ENCODE results near the gene CGN. TPM values are rescaled to one million over a fixed set of nuclear protein-coding genes. Genes with fewer than 3 reads are reported as not detected.

CGN gene
- total RNA-seq, result 20.6 TPM

DNA sequence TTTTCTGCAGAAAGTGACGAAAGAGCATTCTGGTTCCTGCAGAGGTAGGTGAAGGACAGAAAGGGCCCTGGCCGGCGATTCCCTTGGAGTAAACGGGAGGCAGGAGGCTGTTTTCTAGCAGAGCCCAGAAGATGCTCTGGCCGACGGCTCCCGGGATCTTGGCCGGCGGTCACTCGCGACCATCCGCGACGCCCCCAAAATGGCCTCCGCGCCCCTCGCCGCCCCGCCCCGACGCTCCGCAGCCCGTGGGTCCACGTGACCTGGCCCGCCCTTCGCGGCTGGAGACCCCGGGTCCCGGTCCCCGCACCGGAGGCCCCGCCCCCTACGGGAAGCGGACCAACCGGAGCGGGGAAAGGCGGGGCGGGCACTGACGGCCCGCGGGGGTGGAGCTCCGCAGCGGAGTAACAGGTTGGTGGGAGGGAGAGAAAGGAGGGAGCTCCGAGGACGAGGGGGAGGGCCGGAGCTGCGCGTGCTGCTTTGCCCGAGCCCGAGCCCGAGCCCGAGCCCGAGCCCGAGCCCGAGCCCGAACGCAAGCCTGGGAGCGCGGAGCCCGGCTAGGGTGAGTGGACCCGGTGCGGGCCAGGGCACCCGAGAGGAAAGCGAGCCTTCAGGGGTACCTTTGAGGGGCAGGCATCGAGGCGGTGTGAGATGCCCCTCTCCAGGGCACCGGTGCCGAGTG, at the start of gene CGN:
TSS of gene CGN (plus strand) at position 431 of the 679 bp plus-strand sequence. CDS start 7,133 bp downstream, outside the sequence.

GRCh38 chr1:151540021-151540981, 29.1 kb downstream of the CGN start, which contains the start of gene TUFT1:
Gene TUFT1 (plus strand): TSS chr1:151540309. CDS start chr1:151540367, 58 bp downstream.

Small RNA genes lying within 50 kb of the gene (small RNA-seq; reads per million reads assigned to genes)
- not detected for gene MIR554 (ENCODE audit: low replicate concordance)
- not detected for gene RF00405 (ENCODE audit: low replicate concordance)

Other genes starting within 250 kb of the CGN start
- gene ZNF687, start 229.1 kb upstream of the CGN start, total RNA-seq, result 28.6 TPM
- 54.5 TPM for gene PI4KB, start 184.0 kb upstream of the CGN start, total RNA-seq
- 31.6 TPM for gene RFX5, start 164.1 kb upstream of the CGN start, total RNA-seq
- gene SELENBP1, start 138.7 kb upstream of the CGN start, total RNA-seq, result 60.4 TPM
- 176 TPM for gene PSMB4, start 111.8 kb upstream of the CGN start, total RNA-seq
- gene POGZ, start 51.9 kb upstream of the CGN start, total RNA-seq, result 108 TPM
- gene TUFT1, start 28.9 kb downstream of the CGN start, total RNA-seq, result 12.8 TPM
- 44.3 TPM for gene SNX27, start 100.7 kb downstream of the CGN start, total RNA-seq
- gene CELF3, start 205.4 kb downstream of the CGN start, total RNA-seq, result 0.18 TPM
- gene RIIAD1, start 210.1 kb downstream of the CGN start, total RNA-seq, result 2.3 TPM

Data from metanephros (tissue), 2 donors.